Progenitor cell of endocrine pancreas (in vitro differentiated cells): ENCODE measurements around the gene LAMA5. TPM values are rescaled to one million over a fixed set of nuclear protein-coding genes. Genes with fewer than 3 reads are reported as not detected.

ENCODE experiments used
- DNase-seq: peaks from one replicate; pipeline ENCODE4 v3.0.0; 2021; ENCODE audit warnings: low spot score; ENCODE audit not compliant: unreplicated experiment
- H3K27ac Mint-ChIP-seq: 2 replicates; pipeline ENCODE4 v1.8.0; 2021; ENCODE audit warnings: mild to moderate bottlenecking, moderate library complexity, mixed read lengths
- H3K27me3 Mint-ChIP-seq: 2 replicates; pipeline ENCODE4 v1.8.0; 2021; ENCODE audit warnings: mixed read lengths
- H3K36me3 Mint-ChIP-seq: 2 replicates; pipeline ENCODE4 v1.8.0; 2022; ENCODE audit warnings: mixed read lengths; ENCODE audit not compliant: insufficient read depth
- H3K4me1 Mint-ChIP-seq: 2 replicates; pipeline ENCODE4 v1.8.0; 2021; ENCODE audit warnings: low read depth, mixed read lengths
- H3K4me3 Mint-ChIP-seq: 2 replicates; pipeline ENCODE4 v1.8.0; 2021; ENCODE audit warnings: low read depth, mild to moderate bottlenecking, moderate library complexity, mixed read lengths
- H3K9me3 Mint-ChIP-seq: 2 replicates; pipeline ENCODE4 v1.8.0; 2021; ENCODE audit warnings: low read depth, mixed read lengths
- total RNA-seq: library from RNA; stranded (reverse); gene quantifications from 2 replicates; pipeline ENCODE4 v1.2.1, GENCODE V29; 2021
- TF ChIP-seq, protein P1 (sequence below): fragments of 200-600 bp; sonication (generic); IDR thresholded peaks from one replicate; pipeline ENCODE4 v1.5.0; 2021; ENCODE audit warnings: antibody characterized with exemption, mild to moderate bottlenecking; ENCODE audit not compliant: unreplicated experiment

LAMA5 gene
- total RNA-seq, 1 donor from 2014 or later, result 252 TPM

DNA sequence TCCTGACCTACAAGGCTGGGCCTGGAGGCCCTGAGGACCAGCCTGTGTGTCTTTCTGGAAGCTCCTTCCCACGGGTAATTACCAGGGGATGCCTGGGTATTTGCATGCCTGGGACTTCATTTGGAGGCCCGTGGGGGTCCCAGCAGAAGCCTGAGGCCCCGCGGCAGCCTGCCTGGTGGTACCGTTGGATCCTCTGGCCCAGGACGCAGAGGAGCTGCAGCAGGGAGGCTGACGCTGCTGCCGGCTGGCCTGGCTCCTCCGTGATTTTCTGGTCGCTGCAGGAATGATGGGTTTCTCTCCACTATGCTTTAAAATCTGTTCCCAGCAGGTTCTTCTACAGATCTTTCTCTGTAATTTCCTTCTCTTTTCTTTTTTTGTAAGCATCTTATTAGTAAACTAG lies 33.4 kb upstream of the LAMA5 start:
- Mint-ChIP-seq H3K27ac (peak overlapping the region; percentile 84), H3K9me3 (no peaks in the 10 kb centered on the region), H3K36me3 (peaks cover 5% of the 10 kb centered on the region), H3K4me1 (peaks cover 5% of the 10 kb centered on the region), H3K4me3 (no peak overlapping the region), H3K27me3 (no peaks in the 10 kb centered on the region)
- TF ChIP-seq, protein P1, sequence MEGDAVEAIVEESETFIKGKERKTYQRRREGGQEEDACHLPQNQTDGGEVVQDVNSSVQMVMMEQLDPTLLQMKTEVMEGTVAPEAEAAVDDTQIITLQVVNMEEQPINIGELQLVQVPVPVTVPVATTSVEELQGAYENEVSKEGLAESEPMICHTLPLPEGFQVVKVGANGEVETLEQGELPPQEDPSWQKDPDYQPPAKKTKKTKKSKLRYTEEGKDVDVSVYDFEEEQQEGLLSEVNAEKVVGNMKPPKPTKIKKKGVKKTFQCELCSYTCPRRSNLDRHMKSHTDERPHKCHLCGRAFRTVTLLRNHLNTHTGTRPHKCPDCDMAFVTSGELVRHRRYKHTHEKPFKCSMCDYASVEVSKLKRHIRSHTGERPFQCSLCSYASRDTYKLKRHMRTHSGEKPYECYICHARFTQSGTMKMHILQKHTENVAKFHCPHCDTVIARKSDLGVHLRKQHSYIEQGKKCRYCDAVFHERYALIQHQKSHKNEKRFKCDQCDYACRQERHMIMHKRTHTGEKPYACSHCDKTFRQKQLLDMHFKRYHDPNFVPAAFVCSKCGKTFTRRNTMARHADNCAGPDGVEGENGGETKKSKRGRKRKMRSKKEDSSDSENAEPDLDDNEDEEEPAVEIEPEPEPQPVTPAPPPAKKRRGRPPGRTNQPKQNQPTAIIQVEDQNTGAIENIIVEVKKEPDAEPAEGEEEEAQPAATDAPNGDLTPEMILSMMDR, result no peak
- no peak for DNase-seq

DNA sequence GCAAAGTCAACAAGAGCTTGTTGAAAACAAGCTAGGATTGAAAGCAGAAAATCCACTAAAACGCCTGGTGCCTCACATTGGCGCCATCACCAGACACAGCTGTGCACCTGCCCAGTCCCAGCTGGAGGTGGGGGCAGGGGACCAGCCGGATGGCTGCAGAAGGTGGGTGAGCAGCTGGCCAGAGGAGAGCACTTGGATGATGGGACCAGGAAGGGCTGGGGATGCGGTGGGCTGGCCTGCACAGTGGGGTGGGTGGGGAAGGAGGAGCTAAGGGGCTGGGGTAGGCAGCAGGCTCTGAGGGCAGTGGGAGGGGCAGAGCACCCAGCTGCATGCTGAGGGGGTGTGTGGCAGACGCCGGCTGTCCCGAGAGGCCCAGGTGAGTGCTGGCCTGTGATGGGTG lies 32.9 kb upstream of the LAMA5 start:
- DNase-seq, result no peak
- Mint-ChIP-seq H3K4me3 (no peak overlapping the region), H3K27ac (no peak overlapping the region), H3K27me3 (no peaks in the 10 kb centered on the region), H3K9me3 (no peaks in the 10 kb centered on the region), H3K36me3 (peaks cover 5% of the 10 kb centered on the region), H3K4me1 (peaks cover 1% of the 10 kb centered on the region)
- TF ChIP-seq, protein P1, result no peak

DNA sequence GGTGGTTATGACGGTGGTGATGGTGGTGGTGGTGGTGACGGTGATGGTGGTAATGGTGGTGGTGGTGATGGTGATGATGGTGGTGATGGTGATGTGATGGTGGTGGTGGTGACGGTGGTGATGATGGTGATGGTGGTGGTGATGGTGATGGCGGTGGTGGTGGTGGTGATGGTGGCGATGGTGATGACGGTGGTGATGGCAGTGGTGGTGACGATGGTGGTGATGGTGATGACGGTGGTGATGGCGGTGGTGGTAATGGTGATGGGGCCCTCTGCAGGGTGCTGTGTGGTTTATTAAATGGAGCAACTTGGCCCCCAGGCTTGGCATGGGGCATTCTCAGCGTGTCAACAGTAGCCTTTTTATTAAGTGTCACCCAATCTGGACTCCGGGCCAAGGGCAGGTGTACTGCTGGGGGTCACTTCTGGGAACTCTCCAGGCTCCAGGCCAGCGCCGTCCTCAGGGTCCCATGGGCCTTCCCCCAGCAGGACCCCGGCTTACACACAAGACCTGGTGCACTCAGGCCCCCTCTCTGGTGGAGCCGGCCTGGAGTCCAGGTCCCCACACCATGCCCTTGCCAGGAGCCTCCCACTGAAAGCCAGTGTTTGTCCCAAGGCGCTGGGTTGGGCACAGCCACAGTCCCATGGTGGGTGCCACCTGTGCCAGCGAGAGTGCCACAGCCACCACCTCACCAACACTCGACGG lies 31.2 kb upstream of the LAMA5 start:
- no peak for DNase-seq

DNA sequence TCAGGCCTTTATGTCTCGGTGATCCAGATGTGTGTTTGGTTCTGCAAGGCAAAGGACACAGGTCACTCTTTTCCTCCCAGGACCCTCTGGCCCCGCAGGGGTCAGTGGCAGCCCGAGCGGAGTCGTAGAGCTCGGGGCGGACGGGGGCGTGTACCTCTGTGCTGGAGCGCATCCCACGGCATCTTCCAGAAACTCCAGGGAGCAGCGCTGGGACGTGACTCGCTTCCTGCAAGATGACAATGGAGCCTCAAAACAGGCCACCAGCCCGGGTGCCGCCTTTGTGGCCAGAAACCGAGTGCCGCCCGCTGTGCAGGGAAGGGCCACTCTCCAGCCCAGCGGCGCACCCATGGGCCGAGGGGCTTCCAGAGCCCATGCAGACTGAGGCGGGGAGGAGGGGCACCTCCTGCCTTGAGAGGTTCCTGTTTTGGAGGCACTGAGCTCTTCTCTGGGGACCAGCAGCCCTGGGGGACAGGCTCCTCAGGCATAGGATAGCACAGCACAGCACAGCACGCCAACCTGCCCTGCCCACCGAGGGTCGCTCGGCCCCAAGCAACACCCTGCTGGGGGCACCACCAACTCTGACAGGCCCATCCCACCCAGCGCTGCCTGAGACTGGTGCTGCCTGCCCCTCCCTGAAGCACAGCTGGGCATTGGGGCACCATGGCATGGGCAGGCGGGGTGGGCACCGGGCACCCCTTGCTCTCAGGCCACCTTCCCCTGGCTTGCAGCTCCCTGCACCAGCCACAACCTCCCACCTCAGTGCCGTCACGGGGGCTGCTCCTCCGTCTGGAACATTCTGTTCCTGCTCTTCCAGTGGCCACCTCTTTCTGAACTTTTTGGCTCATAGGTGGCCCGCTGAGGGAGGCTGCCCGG lies 29.5 kb upstream of the LAMA5 start:
- peaks cover 4% of the 10 kb centered on the region for H3K36me3 Mint-ChIP-seq
- no peaks in the 10 kb centered on the region for H3K4me1 Mint-ChIP-seq
- TF ChIP-seq, protein P1, result no peak
- H3K27ac Mint-ChIP-seq, result no peak overlapping the region
- H3K9me3 Mint-ChIP-seq, result no peaks in the 10 kb centered on the region
- H3K27me3 Mint-ChIP-seq, result no peaks in the 10 kb centered on the region
- H3K4me3 Mint-ChIP-seq, result no peak overlapping the region
- no peak for DNase-seq

More for the DNA sequence above, 31.2 kb upstream of the LAMA5 start:
- Mint-ChIP-seq H3K36me3 (peaks cover 5% of the 10 kb centered on the region), H3K4me1 (no peaks in the 10 kb centered on the region), H3K4me3 (no peak overlapping the region), H3K9me3 (no peaks in the 10 kb centered on the region), H3K27me3 (no peaks in the 10 kb centered on the region), H3K27ac (no peak overlapping the region)
- TF ChIP-seq, protein P1, result no peak

DNA sequence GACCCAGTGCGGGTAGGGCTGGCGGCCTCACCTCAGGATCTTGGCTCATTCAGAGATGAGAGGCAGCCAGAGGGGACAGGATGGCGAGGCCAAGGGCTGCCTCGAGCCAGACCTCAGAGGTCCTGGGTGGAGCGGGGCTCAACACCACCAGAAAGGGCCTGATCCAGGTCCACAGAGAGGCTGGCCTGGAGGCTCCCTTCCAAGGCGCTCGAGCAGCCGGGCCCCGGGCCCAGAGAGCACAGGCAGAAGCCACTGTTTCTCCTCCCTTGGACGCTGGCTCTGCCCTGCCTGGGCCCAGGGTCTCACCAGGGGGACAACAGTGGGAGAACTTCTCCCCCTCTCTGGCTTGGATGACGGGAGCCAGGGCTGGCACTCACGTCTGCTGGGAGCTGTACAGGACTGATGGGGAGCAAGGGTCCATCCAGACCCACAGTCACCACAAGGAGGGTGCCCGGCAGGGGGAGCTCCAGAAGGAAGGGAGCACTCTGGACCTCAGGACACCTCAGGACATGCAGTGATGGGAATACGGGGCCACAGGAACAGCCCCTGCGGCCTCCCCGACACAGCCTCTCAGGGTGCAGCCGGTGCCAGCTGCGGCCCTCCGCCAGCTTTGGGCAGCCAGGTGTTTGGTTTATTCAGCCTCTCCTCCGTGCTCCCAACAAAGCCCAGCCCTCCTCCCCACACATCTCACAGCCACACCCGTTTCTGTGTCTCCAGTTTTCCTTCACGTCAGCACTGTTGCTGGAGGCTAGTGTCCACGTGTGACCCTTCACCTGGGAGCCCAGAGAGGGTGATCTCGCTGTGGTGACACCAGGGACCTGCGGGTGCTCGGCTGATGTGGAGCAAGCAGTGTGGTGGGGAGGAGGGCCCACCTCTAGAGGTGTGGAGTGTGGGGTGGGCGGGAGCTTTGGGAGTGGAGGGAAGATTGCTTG lies 28.5 kb upstream of the LAMA5 start:
- Mint-ChIP-seq H3K36me3 (peaks cover 2% of the 10 kb centered on the region), H3K27me3 (no peaks in the 10 kb centered on the region), H3K4me1 (no peaks in the 10 kb centered on the region), H3K9me3 (no peaks in the 10 kb centered on the region), H3K4me3 (no peak overlapping the region), H3K27ac (no peak overlapping the region)
- TF ChIP-seq, protein P1, result no peak
- DNase-seq, result no peak
